ENCODE measurements around the gene NELL2.

DNA sequence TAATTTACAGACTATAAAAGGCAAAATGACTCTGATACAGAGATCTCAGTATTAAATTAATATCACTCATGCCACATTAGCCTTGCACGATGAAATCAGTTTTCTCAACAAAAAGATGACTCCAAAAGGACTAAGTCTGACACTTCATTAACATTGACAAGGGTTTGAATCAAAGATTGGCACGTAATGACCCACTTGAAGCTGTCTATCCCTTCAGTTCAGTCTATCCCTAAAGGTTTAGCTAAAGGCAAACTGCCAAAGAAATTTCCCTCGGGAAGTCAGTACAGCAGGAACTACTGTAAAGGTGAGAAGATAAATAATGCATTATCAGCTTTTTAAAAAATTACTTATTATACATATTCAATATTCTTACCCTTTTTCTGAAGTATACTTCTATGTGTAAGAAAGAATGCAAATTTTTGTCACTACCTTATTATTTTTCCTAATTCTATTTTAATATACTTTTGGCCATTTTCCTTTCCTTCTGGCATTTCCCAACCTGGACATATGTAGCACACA is 127.1 kb downstream of the NELL2 start:
- TF ChIP-seq, protein P1, sequence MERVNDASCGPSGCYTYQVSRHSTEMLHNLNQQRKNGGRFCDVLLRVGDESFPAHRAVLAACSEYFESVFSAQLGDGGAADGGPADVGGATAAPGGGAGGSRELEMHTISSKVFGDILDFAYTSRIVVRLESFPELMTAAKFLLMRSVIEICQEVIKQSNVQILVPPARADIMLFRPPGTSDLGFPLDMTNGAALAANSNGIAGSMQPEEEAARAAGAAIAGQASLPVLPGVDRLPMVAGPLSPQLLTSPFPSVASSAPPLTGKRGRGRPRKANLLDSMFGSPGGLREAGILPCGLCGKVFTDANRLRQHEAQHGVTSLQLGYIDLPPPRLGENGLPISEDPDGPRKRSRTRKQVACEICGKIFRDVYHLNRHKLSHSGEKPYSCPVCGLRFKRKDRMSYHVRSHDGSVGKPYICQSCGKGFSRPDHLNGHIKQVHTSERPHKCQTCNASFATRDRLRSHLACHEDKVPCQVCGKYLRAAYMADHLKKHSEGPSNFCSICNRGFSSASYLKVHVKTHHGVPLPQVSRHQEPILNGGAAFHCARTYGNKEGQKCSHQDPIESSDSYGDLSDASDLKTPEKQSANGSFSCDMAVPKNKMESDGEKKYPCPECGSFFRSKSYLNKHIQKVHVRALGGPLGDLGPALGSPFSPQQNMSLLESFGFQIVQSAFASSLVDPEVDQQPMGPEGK (CRISPR knock-in tag; IDR thresholded peaks at IDR 0.05; ENCODE audit: borderline replicate concordance) = no peak
- no peak for TF ChIP-seq ZFP30 (CRISPR knock-in tag; IDR thresholded peaks at IDR 0.05)

All from SK-N-SH treated with all-trans-retinoic acid at 6 μM for 48 hours (cell line).